Caco-2 (cell line): ENCODE measurements around the gene TNNI3K. TPM values are rescaled to one million over a fixed set of nuclear protein-coding genes. Genes with fewer than 3 reads are reported as not detected.

Experiments
- BruUV-seq: library from RNA; stranded (reverse); fragments of 400-500 nt; replicated peaks from 2 replicates; lab custom pipeline; 2021; lab: Mats Ljungman, UMichigan
- CTCF ChIA-PET: fragments of 300-600 bp; sonication (Branson Sonifier 250); formaldehyde crosslinking; loops from one replicate; lab custom pipeline; 2022; ENCODE audit warnings: antibody characterized with exemption; lab: Charles Lee
- POLR2A ChIA-PET: fragments of 300-600 bp; sonication (Branson Sonifier 250); formaldehyde crosslinking; loops from one replicate; lab custom pipeline; 2022; ENCODE audit warnings: antibody characterized with exemption; lab: Charles Lee
- DNase-seq, 2 experiments: peaks; one replicate each; pipeline versions ENCODE4 v3.0.0 to v3.0.0-alpha.2; 2020 to 2022
- H3K27me3 ChIP-seq: replicated peaks from 2 replicates; pipeline ENCODE4 v1.6.0; 2011; ENCODE audit warnings: low read length; ENCODE audit not compliant: control insufficient read depth, insufficient read depth
- H3K36me3 ChIP-seq: 2 replicates; pipeline ENCODE4 v1.5.1; 2011; ENCODE audit warnings: low read length; ENCODE audit not compliant: control insufficient read depth, insufficient read depth
- H3K4me1 ChIP-seq: fragments of 250-450 bp; sonication (Bioruptor Pico); 2 replicates; pipeline ENCODE4 v1.5.1; 2020; ENCODE audit warnings: mild to moderate bottlenecking
- H3K4me3 ChIP-seq: 2 replicates; pipeline ENCODE4 v1.5.1; 2011; ENCODE audit warnings: low read depth, mild to moderate bottlenecking, control low read depth, low read length
- H3K9me3 ChIP-seq: fragments of 250-450 bp; sonication (Bioruptor Pico); 2 replicates; pipeline ENCODE4 v1.5.1; 2020; ENCODE audit warnings: mild to moderate bottlenecking, moderate library complexity
- H3K27ac Mint-ChIP-seq: one replicate; pipeline ENCODE4 v1.8.0; 2022; ENCODE audit warnings: mixed read lengths; ENCODE audit not compliant: unreplicated experiment
- H3K27me3 Mint-ChIP-seq: one replicate; pipeline ENCODE4 v1.8.0; 2022; ENCODE audit warnings: mixed read lengths; ENCODE audit not compliant: insufficient read depth, unreplicated experiment
- H3K36me3 Mint-ChIP-seq: one replicate; pipeline ENCODE4 v1.8.0; 2022; ENCODE audit warnings: mild to moderate bottlenecking, mixed read lengths; ENCODE audit not compliant: insufficient read depth, unreplicated experiment
- H3K4me1 Mint-ChIP-seq: one replicate; pipeline ENCODE4 v1.8.0; 2022; ENCODE audit warnings: low read depth, mixed read lengths; ENCODE audit not compliant: unreplicated experiment
- H3K4me3 Mint-ChIP-seq: one replicate; pipeline ENCODE4 v1.8.0; 2022; ENCODE audit warnings: mild to moderate bottlenecking, moderate library complexity, mixed read lengths; ENCODE audit not compliant: unreplicated experiment
- H3K9me3 Mint-ChIP-seq: one replicate; pipeline ENCODE4 v1.8.0; 2022; ENCODE audit warnings: mixed read lengths; ENCODE audit not compliant: unreplicated experiment
- intact Hi-C: fragments of 100-400 bp; cut with micrococcal nuclease; formaldehyde crosslinking; loops from one replicate; pipeline ENCODE4 v1.10.0; 2022; ENCODE audit not compliant: unreplicated experiment
- total RNA-seq: library from RNA; stranded (reverse); gene quantifications from 2 replicates; pipeline ENCODE4 v1.2.3, GENCODE V29; 2022
- TF ChIP-seq, protein P1 (sequence below), 2 experiments: fragments of 200-600 bp in 1 of 2; IDR thresholded peaks; 1 replicate in 1 of 2; 2 replicates in 1 of 2; pipeline versions ENCODE4 v1.5.1 to v1.8.0; 2011 to 2022; ENCODE audit warnings: antibody characterized with exemption in 1 of 2, control low read depth in 1 of 2, inconsistent platforms in 1 of 2, low read depth in 1 of 2, low read length in 1 of 2, mild to moderate bottlenecking in 1 of 2, moderate library complexity in 1 of 2; ENCODE audit not compliant: insufficient read depth in 1 of 2, severe bottlenecking in 1 of 2, unreplicated experiment in 1 of 2

The TNNI3K gene
- total RNA-seq, 1 experiment from 2014 or later = not detected

DNA sequence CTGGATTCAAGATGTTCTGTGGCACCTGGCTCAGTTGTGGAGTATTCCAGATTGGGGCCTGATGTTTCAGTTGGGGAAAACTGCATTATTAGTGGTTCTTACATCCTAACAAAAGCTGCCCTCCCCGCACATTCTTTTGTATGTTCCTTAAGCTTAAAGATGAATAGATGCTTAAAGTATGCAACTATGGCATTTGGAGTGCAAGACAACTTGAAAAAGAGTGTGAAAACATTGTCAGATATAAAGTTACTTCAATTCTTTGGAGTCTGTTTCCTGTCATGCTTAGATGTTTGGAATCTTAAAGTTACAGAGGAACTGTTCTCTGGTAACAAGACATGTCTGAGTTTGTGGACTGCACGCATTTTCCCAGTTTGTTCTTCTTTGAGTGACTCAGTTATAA is 29.9 kb upstream of the TNNI3K start:
- H3K27me3 ChIP-seq = no peaks in the 10 kb centered on the region
- ChIA-PET POLR2A (no interaction called here), CTCF (no interaction called here)
- H3K4me3 Mint-ChIP-seq = no peak overlapping the region
- intact Hi-C loops = no loop called here
- H3K36me3 Mint-ChIP-seq = no peaks in the 10 kb centered on the region
- H3K9me3 ChIP-seq = no peaks in the 10 kb centered on the region
- H3K36me3 ChIP-seq = no peaks in the 10 kb centered on the region
- no TSS peak for BruUV-seq
- H3K4me3 ChIP-seq = no peak overlapping the region
- no peaks in the 10 kb centered on the region for H3K27me3 Mint-ChIP-seq
- H3K4me1 ChIP-seq = no peaks in the 10 kb centered on the region
- DNase-seq = no peak
- H3K9me3 Mint-ChIP-seq = no peaks in the 10 kb centered on the region
- H3K27ac Mint-ChIP-seq = no peak overlapping the region
- no peaks in the 10 kb centered on the region for H3K4me1 Mint-ChIP-seq
- TF ChIP-seq, protein P1, sequence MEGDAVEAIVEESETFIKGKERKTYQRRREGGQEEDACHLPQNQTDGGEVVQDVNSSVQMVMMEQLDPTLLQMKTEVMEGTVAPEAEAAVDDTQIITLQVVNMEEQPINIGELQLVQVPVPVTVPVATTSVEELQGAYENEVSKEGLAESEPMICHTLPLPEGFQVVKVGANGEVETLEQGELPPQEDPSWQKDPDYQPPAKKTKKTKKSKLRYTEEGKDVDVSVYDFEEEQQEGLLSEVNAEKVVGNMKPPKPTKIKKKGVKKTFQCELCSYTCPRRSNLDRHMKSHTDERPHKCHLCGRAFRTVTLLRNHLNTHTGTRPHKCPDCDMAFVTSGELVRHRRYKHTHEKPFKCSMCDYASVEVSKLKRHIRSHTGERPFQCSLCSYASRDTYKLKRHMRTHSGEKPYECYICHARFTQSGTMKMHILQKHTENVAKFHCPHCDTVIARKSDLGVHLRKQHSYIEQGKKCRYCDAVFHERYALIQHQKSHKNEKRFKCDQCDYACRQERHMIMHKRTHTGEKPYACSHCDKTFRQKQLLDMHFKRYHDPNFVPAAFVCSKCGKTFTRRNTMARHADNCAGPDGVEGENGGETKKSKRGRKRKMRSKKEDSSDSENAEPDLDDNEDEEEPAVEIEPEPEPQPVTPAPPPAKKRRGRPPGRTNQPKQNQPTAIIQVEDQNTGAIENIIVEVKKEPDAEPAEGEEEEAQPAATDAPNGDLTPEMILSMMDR (IDR thresholded peaks at IDR 0.05; ENCODE audit: insufficient read depth in 1 of 2, low read depth in 1 of 2, low read length in 1 of 2, severe bottlenecking in 1 of 2, unreplicated experiment in 1 of 2) = no peak

DNA sequence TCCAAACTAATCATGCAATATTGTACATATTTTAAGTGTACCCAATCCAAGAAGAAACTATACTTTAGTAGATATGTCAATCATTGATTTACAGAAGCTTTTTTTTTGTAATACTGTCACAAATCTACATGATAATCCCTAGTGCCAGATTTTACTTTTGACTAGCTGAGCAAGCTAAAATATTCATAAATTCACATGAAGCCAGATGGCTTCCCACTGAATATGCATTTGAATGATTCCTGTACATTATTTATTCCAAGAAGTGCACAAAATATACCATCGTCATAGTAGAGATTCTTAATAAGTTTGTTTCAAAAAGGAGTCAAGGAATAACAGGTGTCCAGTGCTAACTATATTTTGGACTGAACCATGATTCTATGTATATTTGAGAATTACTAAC is 20.0 kb upstream of the TNNI3K start:
- Mint-ChIP-seq H3K9me3 (no peaks in the 10 kb centered on the region), H3K4me3 (no peak overlapping the region), H3K27ac (no peak overlapping the region), H3K36me3 (no peaks in the 10 kb centered on the region), H3K27me3 (no peaks in the 10 kb centered on the region), H3K4me1 (no peaks in the 10 kb centered on the region)
- H3K36me3 ChIP-seq = no peaks in the 10 kb centered on the region
- H3K9me3 ChIP-seq = no peaks in the 10 kb centered on the region
- DNase-seq = no peak
- POLR2A ChIA-PET = no interaction called here
- CTCF ChIA-PET = no interaction called here
- H3K4me1 ChIP-seq = no peaks in the 10 kb centered on the region
- TF ChIP-seq, protein P1 (IDR thresholded peaks at IDR 0.05; ENCODE audit: insufficient read depth in 1 of 2, low read depth in 1 of 2, low read length in 1 of 2, severe bottlenecking in 1 of 2, unreplicated experiment in 1 of 2) = no peak
- no peaks in the 10 kb centered on the region for H3K27me3 ChIP-seq
- H3K4me3 ChIP-seq = no peak overlapping the region
- intact Hi-C loops = no loop called here
- BruUV-seq = no TSS peak

DNA sequence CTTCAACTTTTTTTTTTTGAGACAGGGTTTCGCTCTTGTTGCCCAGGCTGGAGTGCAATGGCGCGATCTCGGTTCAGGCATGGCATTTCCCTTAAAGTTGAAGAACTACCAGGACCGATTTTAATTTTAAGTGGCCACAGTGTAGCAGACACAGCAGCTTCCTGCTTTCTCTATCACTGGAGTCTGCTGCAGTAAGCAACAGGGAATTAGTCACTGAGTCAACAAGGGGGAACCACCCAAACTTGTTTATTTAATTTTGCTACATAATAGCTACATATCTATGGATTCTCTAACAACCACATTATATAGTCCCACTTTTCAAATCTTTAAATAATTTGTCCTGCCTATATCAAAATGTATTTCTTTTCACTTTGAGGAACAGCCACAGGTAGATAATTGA is 12.5 kb upstream of the TNNI3K start:
- no TSS peak for BruUV-seq
- Mint-ChIP-seq H3K36me3 (no peaks in the 10 kb centered on the region), H3K9me3 (no peaks in the 10 kb centered on the region), H3K27me3 (no peaks in the 10 kb centered on the region), H3K4me1 (no peaks in the 10 kb centered on the region), H3K4me3 (no peak overlapping the region), H3K27ac (no peak overlapping the region)
- CTCF ChIA-PET = no interaction called here
- TF ChIP-seq, protein P1 (IDR thresholded peaks at IDR 0.05; ENCODE audit: insufficient read depth in 1 of 2, low read depth in 1 of 2, low read length in 1 of 2, severe bottlenecking in 1 of 2, unreplicated experiment in 1 of 2) = no peak
- H3K4me3 ChIP-seq = no peak overlapping the region
- POLR2A ChIA-PET = no interaction called here
- H3K9me3 ChIP-seq = no peaks in the 10 kb centered on the region
- no peak for DNase-seq
- no peaks in the 10 kb centered on the region for H3K27me3 ChIP-seq
- H3K36me3 ChIP-seq = no peaks in the 10 kb centered on the region
- H3K4me1 ChIP-seq = no peaks in the 10 kb centered on the region
- intact Hi-C loops = no loop called here
